GM19351 (cell line): Measurements from ENCODE around the gene PDE10A.
A peak's percentile ranks its signal among the peaks of the same experiment; 100 is the strongest.
"Not testable (repeated sequence)": the region's sequence is repeated elsewhere in the genome, so short reads cannot be mapped to it uniquely, and the experiment has no call there.

Experiments
- ATAC-seq: cut with Tn5 transposase; IDR thresholded peaks from one replicate; pipeline ENCODE4 v1.9.1; 2021; ENCODE audit warnings: mild to moderate bottlenecking, moderate library complexity; ENCODE audit not compliant: unreplicated experiment

The PDE10A gene

GRCh38 chr6:165558097-165558496, 104.9 kb downstream of the PDE10A start:
- ATAC-seq, result not testable (repeated sequence)

GRCh38 chr6:165557674-165558073, 105.4 kb downstream of the PDE10A start:
- ATAC-seq, result no peak

DNA sequence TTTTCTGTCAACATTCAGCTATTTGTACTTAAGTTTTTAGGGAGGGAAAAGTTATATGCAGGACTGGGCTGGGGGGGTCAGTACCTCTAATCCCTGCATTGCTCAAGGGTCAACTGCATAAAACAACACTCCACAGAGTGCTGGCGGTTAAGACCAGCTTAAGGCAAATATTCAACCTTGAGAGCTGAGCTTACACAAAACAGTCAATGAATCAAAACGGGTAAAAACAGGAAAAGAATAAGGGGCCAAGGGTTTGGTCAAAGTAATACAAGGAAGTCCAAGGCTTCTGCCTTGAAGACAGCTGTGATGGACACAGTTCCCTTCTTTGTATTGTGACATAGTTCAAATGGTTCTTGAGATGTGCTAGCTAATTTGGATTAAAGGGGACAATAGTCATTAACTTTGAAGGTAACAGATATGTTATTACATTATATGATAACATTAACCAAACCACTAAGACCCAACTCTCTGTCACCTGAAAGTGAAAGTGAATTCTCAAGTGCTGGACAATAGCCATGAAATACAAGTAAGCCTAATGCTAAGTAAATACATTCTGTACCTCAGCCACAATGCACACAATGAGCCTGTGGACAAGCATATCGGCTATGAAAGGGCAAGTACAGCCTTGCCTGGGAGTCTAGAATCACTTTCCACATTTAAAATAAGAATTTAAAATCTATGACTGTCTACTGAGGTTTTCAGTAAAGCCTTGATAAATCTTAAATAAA, 106.8 kb downstream of the PDE10A start:
- no peak for ATAC-seq

- not testable (repeated sequence) for ATAC-seq
Measured at GRCh38 chr6:165554644-165555043, 108.4 kb downstream of the PDE10A start.

- no peak for ATAC-seq
Measured at GRCh38 chr6:165552248-165552736, 110.7 kb downstream of the PDE10A start.

GRCh38 chr6:165551828-165552227, 111.2 kb downstream of the PDE10A start:
- ATAC-seq, result no peak

DNA sequence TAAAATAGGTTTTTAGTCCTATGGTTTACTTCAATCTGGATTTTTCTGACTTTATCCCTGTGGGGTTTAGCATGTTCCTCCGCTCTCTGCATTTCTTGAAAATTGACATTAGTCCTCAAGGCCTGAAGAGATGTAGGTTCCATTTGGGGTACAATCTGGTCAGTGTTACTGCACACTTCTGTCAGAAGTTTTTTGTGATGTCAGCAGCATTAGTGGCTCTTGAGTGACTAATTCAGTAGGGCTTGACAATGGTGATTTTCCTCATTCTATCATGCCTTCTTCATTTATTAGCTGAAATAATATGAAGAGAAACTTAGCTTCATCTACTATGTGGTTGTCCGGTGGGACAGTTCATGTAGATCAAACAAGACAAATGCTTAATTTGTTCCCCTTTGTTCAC, 114.6 kb downstream of the PDE10A start:
- ATAC-seq, result no peak

DNA sequence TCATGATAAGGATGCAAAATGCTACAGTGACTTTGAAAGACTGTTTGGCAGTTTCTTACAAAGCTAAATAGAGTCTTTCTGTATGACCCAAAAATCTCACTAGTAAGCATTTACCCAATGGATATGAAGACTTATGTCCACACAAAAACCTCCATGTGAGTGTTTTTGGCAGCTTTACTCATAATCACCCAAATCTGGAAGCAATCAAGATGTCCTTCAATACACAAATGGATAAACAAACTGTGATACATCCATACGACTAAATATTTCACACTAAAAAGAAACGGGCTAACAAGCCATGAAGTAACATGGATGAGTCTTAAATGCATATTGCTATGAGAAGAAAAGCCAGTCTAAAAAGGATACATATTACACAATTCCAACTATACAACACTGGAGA, 117.2 kb downstream of the PDE10A start:
- ATAC-seq, result no peak

- no peak for ATAC-seq
Measured at GRCh38 chr6:165543781-165544180, 119.3 kb downstream of the PDE10A start.

DNA sequence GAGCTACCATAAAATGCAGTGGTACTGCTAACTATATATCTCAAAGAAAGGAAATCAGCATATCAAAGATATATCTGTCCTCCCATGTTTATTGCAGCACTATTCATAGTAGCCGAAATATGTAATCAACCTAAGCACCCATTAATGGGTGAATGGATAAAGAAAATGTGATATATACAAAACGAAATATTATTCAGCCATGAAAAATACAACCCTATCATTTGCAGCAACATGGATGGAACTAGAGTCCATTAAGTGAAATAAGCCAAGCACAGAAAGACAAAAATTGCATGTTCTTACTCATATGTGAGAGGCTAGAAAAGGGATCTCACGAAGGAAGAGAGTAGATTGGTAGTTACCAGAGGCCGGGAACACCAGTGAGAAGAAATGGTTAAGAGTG, 126.1 kb downstream of the PDE10A start:
- no peak for ATAC-seq

GRCh38 chr6:165519316-165519715, 143.7 kb downstream of the PDE10A start:
- no peak for ATAC-seq

GRCh38 chr6:165515963-165516624, 146.9 kb downstream of the PDE10A start:
- no peak for ATAC-seq

DNA sequence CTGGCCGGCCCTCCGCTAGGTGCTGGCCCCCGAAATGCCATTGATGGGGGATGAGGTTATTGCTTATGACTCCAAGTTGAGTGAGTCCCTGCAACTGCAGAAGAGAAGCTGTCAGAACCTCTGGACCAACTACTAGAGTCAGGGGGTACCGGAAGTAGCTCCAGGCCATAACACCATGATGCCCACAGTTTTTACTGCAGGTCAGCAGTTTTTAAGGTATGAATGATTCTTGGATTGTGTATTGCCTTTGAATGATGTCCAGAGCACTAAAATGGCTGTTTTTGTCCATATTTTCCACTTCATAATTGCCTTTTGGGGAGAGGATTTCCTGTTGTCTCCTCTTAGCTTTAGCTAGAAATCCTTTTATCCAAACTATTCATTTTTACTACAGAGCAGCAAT, 148.4 kb downstream of the PDE10A start:
- ATAC-seq, result no peak

DNA sequence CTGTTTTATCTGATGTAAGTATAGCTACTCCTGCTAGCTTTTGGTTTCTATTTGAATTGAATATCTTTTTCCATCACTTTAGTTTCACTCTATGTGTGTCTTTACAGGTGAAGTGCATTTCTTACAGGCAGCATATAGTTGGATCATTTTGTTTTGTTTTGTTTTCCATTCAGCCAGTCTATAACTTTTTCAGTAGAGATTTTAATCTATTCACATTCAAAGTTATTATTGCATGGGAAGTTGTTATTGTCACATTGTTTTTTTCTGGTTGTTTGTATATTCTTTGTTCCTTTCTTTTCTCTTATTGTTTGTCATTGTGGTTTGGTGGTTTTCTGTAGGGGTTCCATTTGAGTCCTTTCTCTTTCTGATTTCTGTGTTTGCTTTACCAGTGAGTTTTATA, 151.2 kb downstream of the PDE10A start:
- ATAC-seq, result peak; percentile 86

DNA sequence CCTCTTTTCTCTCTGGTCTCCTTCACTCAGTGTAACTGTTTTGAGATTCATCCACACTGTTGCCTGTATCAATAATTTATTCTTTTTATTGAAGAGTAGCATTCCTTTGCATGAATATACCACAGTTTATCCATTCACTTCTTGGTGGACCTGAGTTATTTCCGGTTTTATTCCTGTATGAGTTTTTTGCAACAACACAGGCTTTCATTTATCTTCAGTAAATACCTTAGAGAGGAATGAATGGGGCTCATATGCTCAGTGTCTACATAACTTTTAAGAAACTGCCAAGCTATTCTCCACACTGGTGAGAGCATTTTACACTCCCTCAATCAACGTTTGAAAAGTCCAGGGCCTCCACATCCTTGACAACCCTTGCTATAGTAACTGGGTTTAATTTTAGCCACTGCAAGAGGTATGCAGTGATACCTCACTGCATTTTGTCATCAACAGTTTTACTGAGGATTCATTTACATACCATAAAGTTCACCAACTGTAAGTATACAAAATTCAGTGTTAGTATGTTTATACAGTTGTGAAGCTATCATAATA, 154.6 kb downstream of the PDE10A start:
- ATAC-seq, result no peak

GRCh38 chr6:165506657-165507056, 156.4 kb downstream of the PDE10A start:
- no peak for ATAC-seq

- ATAC-seq, result not testable (repeated sequence)
Measured at GRCh38 chr6:165500214-165500907, 162.7 kb downstream of the PDE10A start.

DNA sequence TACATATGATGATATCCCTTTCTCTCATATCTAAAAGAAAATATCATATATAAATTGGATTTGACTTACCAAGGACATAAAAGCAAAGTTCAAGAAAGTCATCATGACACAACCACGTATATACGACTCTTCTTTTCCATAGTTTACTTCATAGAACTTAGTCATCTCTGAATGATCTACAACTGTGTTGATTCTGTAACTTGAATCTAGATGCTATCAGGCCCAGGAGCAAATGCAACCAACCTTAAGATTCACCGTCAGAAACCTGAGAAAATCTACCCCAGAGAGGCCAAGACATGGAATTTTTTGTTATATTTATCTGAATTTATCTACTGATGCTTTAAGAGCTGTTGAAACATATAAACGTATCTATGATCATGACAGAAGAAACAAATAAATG, 165.6 kb downstream of the PDE10A start:
- no peak for ATAC-seq

DNA sequence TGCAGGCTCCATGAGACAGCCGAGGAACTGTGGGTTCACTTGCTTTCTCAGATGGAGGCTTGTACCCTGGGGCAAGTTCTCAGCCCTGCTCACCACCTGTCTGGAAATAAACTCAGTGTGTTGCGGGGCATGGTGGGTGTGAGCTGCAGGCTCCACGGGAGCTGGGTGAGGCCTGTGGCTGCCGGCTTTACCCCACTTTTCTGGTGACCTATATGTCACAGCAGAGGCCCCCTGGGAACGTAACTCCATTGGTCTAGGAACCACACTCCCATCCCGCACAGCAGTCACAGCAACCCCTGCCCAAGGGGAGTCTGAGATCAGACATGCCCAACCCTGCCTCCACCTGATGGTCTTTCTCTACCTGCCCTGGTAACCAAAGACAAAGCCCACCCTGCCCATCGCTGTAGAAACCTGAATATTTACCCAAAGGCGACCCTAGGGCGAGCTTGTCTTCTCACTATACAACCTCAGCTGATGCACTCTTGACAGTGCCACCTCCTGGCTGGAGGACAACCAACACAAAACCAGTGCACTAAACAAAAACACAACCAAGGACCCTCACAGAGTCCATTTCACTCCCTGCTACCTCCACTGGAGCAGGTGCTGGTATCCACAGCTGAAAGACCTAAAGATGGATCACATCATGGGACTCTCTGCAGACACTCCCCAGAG, 174.3 kb downstream of the PDE10A start:
- ATAC-seq, result no peak

GRCh38 chr6:165487950-165488349, 175.1 kb downstream of the PDE10A start:
- ATAC-seq, result no peak

DNA sequence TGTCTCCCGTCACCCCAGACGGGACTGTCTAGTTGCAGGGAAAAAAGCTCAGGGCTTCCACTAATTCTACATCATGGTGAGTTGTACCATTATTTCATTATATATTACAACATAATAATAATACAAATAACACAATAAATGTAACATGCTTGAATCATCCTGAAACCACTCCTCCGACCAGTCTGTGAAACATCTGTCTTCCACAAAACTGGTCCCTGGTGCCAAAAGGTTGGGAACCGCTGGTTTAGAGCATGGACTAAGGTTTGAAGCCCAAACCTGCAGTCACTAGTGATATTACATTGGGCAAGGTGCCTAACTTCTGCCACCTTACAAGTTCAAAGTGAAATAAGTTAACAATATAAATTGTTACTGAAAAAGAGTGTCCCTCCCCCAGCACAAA, 175.7 kb downstream of the PDE10A start:
- ATAC-seq, result no peak
